HG03060 (cell line): ENCODE measurements around the gene TMEM50A.
"Not testable (repeated sequence)": the region's sequence is repeated elsewhere in the genome, so short reads cannot be mapped to it uniquely, and the experiment has no call there.

ENCODE experiments used
- ATAC-seq: cut with Tn5 transposase; IDR thresholded peaks from one replicate; pipeline ENCODE4 v1.9.1; 2021; ENCODE audit warnings: low read depth, moderate number of reproducible peaks; ENCODE audit not compliant: unreplicated experiment

The TMEM50A gene

GRCh38 chr1:25383090-25383489, 45.0 kb downstream of the TMEM50A start:
- not testable (repeated sequence) for ATAC-seq

DNA sequence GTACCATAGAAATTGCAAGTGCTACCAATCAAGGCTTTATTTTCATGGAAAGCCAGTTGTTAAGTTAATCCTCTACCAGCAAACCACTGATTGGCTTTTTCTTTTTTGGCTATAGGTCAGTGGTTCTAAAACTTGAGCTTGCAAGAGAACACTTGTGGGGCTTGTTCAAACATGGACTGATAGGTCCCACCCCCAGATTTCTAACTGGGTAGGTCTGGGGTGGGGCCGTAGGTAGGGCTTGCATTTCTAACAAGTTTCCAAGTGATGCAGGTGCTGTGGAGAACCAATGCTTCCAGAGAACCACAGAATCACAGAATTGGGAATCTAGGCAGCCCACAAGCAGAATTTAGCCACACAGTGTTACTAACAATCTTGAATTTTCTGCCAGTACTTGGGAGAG, 45.7 kb downstream of the TMEM50A start:
- ATAC-seq: not testable (repeated sequence)

GRCh38 chr1:25387096-25387495, 49.0 kb downstream of the TMEM50A start:
- not testable (repeated sequence) for ATAC-seq

DNA sequence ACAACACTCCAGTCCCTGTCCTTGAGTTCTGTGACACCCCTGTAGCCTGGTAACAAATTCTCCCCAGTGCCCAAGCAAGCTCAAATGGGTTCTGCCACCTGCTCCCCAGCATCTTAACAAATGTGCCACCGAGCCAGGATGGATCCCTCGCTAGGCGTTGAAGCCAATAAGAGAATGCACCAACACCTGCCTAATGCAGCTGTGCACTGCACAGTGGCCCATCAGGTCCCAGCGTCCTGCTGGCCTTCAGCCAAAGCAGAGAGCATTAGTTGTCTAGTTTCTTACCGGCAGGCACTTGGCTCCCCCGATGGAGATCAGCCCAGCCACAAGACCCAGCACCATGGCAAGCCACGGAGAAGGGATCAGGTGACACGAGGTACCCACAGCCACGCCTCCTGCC, 50.6 kb downstream of the TMEM50A start:
- not testable (repeated sequence) for ATAC-seq

- not testable (repeated sequence) for ATAC-seq
These were observed 51.6 kb downstream of the TMEM50A start for GRCh38 chr1:25389721-25390120.

- ATAC-seq: no peak
These were observed 54.7 kb downstream of the TMEM50A start for GRCh38 chr1:25392841-25393240.

GRCh38 chr1:25397549-25397948, 59.4 kb downstream of the TMEM50A start:
- not testable (repeated sequence) for ATAC-seq

DNA sequence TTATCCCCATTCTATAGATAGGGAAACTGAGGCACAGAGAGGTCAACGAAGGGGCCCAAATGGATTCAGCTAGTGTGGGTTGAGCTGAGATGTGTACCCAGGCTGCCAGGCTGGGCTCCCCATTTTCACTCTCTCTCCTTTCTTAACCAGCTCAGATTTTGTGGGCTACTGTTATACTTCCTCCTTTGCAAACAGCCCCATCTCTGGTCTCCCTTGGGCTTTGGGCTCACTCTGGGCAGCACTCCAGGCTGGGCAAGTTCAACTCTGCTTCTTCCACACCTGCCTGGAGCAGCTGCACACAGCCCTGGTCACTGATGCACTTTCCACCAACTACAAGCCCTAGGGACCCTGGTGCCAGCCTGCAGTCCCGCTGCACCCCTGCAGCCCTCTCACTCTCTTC, 59.9 kb downstream of the TMEM50A start:
- ATAC-seq: not testable (repeated sequence)

DNA sequence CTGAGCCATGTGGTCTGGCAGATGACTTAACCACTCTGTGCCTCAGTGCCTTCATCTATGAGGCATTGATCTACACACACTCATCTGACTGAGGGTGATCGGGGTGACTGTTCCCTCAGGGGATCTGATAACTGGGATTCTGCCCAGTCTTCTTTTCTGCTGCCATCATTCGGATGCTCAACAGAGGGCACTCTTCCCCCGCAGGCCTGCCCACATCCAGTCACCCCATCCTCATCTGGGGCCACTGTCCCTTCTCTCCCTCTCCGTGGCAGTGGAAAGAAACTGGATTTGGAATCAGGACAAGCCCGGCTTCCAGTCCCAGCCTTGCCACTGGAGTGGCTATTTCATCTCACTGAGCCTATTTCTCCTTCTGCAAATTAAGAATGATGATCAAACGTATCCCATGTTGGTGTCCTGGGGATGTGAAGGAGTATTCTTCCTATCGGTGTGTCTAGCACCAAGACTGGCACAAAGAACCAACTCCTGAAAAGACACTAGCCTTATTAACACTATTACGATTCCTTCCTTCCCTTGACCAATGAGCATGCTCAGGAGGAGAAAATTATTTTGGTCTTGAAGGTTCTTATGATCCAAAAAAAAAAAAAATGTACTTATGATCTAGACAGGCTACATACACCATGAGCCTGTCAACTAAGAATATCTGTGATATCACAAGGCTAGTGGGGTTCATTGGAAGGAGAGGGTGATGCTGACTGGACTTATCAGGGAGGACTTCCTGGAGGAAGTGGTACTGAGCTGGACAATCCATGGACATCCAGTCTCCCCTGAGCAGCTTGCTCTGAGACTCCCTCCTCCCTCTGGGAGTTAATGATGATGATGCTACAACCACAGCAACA, 65.0 kb downstream of the TMEM50A start:
- not testable (repeated sequence) for ATAC-seq

- ATAC-seq: not testable (repeated sequence)
These were observed 67.7 kb downstream of the TMEM50A start for GRCh38 chr1:25405731-25406305.

DNA sequence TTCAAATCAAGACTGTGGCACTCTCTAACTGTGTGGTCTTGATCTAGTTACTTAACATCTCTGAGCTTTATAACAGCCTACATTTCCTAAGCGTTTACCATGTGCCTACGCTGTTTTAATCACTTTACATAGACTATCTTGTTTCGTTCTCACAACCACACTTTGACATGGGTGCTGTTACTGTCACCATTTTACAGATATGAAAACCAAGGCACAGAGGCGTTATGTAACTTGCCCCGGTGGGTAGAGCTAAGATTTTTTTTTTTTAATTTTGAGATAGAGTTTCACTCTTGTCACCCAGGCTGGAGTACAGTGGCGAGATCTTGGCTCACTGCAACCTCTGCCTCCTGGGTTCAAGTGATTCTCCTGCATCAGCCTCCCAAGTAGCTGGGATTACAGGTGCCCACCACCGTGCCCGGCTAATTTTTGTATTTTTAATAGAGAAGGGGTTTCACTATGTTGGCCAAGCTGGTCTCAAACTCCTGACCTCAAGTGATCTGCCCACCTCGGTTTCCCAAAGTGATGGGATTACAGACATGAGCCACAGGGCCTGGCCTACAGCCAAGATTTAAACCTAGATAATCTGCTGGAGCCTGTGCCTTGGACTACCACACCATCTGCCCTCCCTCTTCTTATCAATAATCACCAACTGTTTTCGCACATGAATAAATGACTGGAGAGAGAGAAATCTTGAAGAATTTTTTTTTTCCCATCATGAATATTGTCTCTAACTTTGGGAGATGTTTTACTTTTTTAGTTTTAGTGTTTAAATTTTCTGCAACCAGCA, 71.7 kb downstream of the TMEM50A start:
- ATAC-seq: not testable (repeated sequence)
